Thyroid gland (tissue), 4 donors: Measurements from ENCODE around the gene UCN2.

ENCODE experiments used
- POLR2A ChIP-seq, 2 donors: fragments of 450-650 bp; IDR thresholded peaks; one replicate each; pipeline ENCODE4 v1.6.1; 2017; ENCODE audit warnings: antibody characterized with exemption in 2 of 2, mild to moderate bottlenecking in 2 of 2, moderate library complexity in 1 of 2
- TF ChIP-seq, protein P1 (sequence below), 6 experiments: fragments of 200-600 bp in 3 of 6; fragments of 450-650 bp in 3 of 6; sonication (generic) in 3 of 6; IDR thresholded peaks; one replicate each; pipeline ENCODE4 v1.5.1; 2016 to 2019; ENCODE audit warnings: antibody characterized with exemption in 6 of 6, mild to moderate bottlenecking in 2 of 6, inconsistent platforms in 1 of 6, moderate library complexity in 1 of 6

- TF ChIP-seq, protein P1, sequence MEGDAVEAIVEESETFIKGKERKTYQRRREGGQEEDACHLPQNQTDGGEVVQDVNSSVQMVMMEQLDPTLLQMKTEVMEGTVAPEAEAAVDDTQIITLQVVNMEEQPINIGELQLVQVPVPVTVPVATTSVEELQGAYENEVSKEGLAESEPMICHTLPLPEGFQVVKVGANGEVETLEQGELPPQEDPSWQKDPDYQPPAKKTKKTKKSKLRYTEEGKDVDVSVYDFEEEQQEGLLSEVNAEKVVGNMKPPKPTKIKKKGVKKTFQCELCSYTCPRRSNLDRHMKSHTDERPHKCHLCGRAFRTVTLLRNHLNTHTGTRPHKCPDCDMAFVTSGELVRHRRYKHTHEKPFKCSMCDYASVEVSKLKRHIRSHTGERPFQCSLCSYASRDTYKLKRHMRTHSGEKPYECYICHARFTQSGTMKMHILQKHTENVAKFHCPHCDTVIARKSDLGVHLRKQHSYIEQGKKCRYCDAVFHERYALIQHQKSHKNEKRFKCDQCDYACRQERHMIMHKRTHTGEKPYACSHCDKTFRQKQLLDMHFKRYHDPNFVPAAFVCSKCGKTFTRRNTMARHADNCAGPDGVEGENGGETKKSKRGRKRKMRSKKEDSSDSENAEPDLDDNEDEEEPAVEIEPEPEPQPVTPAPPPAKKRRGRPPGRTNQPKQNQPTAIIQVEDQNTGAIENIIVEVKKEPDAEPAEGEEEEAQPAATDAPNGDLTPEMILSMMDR (IDR thresholded peaks at IDR 0.05): no peak
- no peak for TF ChIP-seq POLR2A (IDR thresholded peaks at IDR 0.05)
Measured at GRCh38 chr3:48528754-48529153, 34.8 kb downstream of the UCN2 start.
